Measurements from ENCODE around the gene SCARF1. TPM values are rescaled to one million over a fixed set of nuclear protein-coding genes. Genes with fewer than 3 reads are reported as not detected.

The SCARF1 gene
- total RNA-seq, 1 experiment from 2014 or later: 4.9 TPM

DNA sequence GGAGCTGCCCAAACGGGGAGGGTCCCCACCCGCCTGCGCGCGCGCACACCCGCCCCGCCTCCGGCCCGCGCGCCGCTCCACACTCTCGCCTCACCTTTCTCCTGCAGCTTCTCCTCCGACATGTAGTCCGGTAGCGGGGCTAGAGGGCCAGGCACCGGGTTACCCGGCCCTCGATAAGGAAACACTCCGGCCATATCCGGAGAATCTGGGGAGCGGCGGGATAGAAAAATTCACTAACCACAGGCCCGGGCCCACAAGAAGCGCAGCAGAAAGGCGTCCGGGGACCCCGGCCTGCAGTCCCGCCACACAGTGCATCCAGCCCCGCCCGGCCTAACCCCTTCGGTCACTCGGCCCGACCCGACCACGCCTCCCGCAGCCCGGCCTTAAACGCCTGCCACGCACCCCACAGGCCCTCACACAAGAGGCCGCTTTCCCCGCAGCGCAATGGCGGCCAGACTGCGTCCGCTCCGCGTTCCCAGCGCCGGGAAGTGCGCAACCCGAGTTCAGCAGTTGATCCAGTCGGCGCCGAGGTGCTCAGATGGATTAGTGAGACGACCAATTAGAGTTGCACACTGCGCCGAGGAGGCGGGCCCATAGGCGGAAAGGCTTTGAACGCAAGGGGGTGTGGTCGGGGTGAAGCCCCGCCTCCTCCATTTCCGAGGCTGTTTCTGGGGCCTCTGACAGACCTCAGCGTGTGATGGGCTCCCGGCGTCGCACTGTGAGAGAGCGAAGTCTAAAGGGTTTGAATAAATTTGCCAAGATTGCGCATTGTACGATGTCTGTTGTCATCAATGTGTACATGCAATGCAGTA lies 39.1 kb upstream of the SCARF1 start, which contains the start of gene PRPF8 (continued):
- no peak for TF ChIP-seq OVOL2 (CRISPR knock-in tag; IDR thresholded peaks at IDR 0.05; ENCODE audit: borderline replicate concordance)
- TF ChIP-seq, protein P1, sequence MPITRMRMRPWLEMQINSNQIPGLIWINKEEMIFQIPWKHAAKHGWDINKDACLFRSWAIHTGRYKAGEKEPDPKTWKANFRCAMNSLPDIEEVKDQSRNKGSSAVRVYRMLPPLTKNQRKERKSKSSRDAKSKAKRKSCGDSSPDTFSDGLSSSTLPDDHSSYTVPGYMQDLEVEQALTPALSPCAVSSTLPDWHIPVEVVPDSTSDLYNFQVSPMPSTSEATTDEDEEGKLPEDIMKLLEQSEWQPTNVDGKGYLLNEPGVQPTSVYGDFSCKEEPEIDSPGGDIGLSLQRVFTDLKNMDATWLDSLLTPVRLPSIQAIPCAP (CRISPR knock-in tag; IDR thresholded peaks at IDR 0.05): no peak
- peak; percentile 97 for TF ChIP-seq SP1 (CRISPR knock-in tag; conservative IDR thresholded peaks at IDR 0.05)
- TF ChIP-seq JAZF1 (CRISPR knock-in tag; IDR thresholded peaks at IDR 0.05): no peak
- TF ChIP-seq, protein P2, sequence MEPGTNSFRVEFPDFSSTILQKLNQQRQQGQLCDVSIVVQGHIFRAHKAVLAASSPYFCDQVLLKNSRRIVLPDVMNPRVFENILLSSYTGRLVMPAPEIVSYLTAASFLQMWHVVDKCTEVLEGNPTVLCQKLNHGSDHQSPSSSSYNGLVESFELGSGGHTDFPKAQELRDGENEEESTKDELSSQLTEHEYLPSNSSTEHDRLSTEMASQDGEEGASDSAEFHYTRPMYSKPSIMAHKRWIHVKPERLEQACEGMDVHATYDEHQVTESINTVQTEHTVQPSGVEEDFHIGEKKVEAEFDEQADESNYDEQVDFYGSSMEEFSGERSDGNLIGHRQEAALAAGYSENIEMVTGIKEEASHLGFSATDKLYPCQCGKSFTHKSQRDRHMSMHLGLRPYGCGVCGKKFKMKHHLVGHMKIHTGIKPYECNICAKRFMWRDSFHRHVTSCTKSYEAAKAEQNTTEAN (CRISPR knock-in tag; IDR thresholded peaks at IDR 0.05): no peak
- no peak for TF ChIP-seq ATF1 (CRISPR knock-in tag; IDR thresholded peaks at IDR 0.05)
- TF ChIP-seq GTF2I (CRISPR knock-in tag; conservative IDR thresholded peaks at IDR 0.05): no peak
- peak; percentile 86 for TF ChIP-seq NFYB (CRISPR knock-in tag; conservative IDR thresholded peaks at IDR 0.05; ENCODE audit: low read depth)
- TF ChIP-seq TP53 (CRISPR knock-in tag; IDR thresholded peaks at IDR 0.05): no peak
- TF ChIP-seq, protein P3, sequence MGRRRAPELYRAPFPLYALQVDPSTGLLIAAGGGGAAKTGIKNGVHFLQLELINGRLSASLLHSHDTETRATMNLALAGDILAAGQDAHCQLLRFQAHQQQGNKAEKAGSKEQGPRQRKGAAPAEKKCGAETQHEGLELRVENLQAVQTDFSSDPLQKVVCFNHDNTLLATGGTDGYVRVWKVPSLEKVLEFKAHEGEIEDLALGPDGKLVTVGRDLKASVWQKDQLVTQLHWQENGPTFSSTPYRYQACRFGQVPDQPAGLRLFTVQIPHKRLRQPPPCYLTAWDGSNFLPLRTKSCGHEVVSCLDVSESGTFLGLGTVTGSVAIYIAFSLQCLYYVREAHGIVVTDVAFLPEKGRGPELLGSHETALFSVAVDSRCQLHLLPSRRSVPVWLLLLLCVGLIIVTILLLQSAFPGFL (CRISPR knock-in tag; IDR thresholded peaks at IDR 0.05; ENCODE audit: borderline replicate concordance): no peak
- peak; percentile 28; the same call in 1 of the 2 replicates for TF ChIP-seq ZNF219 (CRISPR knock-in tag; IDR thresholded peaks at IDR 0.05; ENCODE audit: borderline replicate concordance)
- TF ChIP-seq, protein P4, sequence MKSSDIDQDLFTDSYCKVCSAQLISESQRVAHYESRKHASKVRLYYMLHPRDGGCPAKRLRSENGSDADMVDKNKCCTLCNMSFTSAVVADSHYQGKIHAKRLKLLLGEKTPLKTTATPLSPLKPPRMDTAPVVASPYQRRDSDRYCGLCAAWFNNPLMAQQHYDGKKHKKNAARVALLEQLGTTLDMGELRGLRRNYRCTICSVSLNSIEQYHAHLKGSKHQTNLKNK (CRISPR knock-in tag; IDR thresholded peaks at IDR 0.05): no peak
- TF ChIP-seq, protein P5, sequence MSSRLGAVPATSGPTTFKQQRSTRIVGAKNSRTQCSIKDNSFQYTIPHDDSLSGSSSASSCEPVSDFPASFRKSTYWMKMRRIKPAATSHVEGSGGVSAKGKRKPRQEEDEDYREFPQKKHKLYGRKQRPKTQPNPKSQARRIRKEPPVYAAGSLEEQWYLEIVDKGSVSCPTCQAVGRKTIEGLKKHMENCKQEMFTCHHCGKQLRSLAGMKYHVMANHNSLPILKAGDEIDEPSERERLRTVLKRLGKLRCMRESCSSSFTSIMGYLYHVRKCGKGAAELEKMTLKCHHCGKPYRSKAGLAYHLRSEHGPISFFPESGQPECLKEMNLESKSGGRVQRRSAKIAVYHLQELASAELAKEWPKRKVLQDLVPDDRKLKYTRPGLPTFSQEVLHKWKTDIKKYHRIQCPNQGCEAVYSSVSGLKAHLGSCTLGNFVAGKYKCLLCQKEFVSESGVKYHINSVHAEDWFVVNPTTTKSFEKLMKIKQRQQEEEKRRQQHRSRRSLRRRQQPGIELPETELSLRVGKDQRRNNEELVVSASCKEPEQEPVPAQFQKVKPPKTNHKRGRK (CRISPR knock-in tag; IDR thresholded peaks at IDR 0.05; ENCODE audit: borderline replicate concordance): no peak
- TF ChIP-seq, protein P6, sequence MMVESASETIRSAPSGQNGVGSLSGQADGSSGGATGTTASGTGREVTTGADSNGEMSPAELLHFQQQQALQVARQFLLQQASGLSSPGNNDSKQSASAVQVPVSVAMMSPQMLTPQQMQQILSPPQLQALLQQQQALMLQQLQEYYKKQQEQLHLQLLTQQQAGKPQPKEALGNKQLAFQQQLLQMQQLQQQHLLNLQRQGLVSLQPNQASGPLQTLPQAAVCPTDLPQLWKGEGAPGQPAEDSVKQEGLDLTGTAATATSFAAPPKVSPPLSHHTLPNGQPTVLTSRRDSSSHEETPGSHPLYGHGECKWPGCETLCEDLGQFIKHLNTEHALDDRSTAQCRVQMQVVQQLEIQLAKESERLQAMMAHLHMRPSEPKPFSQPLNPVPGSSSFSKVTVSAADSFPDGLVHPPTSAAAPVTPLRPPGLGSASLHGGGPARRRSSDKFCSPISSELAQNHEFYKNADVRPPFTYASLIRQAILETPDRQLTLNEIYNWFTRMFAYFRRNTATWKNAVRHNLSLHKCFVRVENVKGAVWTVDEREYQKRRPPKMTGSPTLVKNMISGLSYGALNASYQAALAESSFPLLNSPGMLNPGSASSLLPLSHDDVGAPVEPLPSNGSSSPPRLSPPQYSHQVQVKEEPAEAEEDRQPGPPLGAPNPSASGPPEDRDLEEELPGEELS (CRISPR knock-in tag; IDR thresholded peaks at IDR 0.05): 0 out of 2 replicates have a peak, but pooled peaks have one; percentile 20
- TF ChIP-seq, protein P7, sequence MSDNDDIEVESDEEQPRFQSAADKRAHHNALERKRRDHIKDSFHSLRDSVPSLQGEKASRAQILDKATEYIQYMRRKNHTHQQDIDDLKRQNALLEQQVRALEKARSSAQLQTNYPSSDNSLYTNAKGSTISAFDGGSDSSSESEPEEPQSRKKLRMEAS (CRISPR knock-in tag; IDR thresholded peaks at IDR 0.05): peak; percentile 82
- no peak for TF ChIP-seq FOXP1 (CRISPR knock-in tag; IDR thresholded peaks at IDR 0.05; ENCODE audit: borderline replicate concordance)
- no peak for TF ChIP-seq NR1H2 (CRISPR knock-in tag; IDR thresholded peaks at IDR 0.05)
- TF ChIP-seq, protein P8, sequence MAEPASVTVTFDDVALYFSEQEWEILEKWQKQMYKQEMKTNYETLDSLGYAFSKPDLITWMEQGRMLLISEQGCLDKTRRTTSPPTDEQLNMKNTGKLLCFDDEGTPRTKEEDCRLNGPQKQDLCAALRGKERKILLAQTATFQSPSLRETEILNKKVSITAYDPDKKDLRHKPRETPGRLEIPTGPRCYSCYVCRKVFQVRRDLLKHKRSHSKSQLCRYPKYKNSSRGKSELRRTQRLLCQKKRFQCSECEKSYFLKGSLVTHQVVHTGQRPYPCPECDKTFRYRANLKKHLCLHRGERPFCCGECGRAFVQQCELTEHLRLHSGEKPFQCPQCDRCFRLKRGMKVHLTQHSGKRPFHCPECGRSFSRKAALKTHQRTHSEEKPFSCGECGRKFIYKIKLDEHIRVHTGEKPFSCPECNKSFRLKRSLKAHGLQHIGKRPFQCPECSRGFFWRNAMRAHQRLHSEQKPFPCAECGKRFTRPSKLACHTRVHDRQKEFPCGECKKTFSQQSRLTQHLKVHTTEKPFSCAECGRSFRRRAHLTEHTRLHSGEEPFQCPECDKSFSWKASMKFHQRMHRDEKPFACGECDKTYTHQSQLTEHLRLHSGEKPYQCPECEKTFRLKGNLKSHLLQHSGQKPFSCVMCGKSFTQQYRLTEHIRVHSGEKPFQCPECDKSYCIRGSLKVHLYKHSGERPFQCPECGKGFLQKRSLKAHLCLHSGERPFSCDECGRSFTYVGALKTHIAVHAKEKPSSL (CRISPR knock-in tag; conservative IDR thresholded peaks at IDR 0.05): no peak
- no peak for TF ChIP-seq ZNF317 (CRISPR knock-in tag; IDR thresholded peaks at IDR 0.05; ENCODE audit: borderline replicate concordance, low read depth)
- no peak for TF ChIP-seq TCF7 (CRISPR knock-in tag; IDR thresholded peaks at IDR 0.05; ENCODE audit: low read depth)
- TF ChIP-seq ZNF263 (CRISPR knock-in tag; IDR thresholded peaks at IDR 0.05; ENCODE audit: low read depth): no peak
- TF ChIP-seq, protein P9, sequence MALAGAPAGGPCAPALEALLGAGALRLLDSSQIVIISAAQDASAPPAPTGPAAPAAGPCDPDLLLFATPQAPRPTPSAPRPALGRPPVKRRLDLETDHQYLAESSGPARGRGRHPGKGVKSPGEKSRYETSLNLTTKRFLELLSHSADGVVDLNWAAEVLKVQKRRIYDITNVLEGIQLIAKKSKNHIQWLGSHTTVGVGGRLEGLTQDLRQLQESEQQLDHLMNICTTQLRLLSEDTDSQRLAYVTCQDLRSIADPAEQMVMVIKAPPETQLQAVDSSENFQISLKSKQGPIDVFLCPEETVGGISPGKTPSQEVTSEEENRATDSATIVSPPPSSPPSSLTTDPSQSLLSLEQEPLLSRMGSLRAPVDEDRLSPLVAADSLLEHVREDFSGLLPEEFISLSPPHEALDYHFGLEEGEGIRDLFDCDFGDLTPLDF (CRISPR knock-in tag; IDR thresholded peaks at IDR 0.05): no peak
- TF ChIP-seq, protein P10, sequence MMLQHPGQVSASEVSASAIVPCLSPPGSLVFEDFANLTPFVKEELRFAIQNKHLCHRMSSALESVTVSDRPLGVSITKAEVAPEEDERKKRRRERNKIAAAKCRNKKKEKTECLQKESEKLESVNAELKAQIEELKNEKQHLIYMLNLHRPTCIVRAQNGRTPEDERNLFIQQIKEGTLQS (CRISPR knock-in tag; conservative IDR thresholded peaks at IDR 0.05): no peak
- TF ChIP-seq, protein P11, sequence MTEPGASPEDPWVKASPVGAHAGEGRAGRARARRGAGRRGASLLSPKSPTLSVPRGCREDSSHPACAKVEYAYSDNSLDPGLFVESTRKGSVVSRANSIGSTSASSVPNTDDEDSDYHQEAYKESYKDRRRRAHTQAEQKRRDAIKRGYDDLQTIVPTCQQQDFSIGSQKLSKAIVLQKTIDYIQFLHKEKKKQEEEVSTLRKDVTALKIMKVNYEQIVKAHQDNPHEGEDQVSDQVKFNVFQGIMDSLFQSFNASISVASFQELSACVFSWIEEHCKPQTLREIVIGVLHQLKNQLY (CRISPR knock-in tag; IDR thresholded peaks at IDR 0.05): no peak
- no peak for TF ChIP-seq TEAD4 (CRISPR knock-in tag; IDR thresholded peaks at IDR 0.05)
- TF ChIP-seq SMAD4 (CRISPR knock-in tag; IDR thresholded peaks at IDR 0.05): no peak
